ENCODE measurements around the gene SCNN1A. TPM values are rescaled to one million over a fixed set of nuclear protein-coding genes. Genes with fewer than 3 reads are reported as not detected.

SCNN1A gene
- total RNA-seq, 1 donor from 2014 or later = 0.05 TPM

GRCh38 chr12:6394398-6394797 is 19.0 kb upstream of the SCNN1A start:
- intact Hi-C loops (cut with micrococcal nuclease) = no loop called here
- no peak overlapping the region for H3K27ac Mint-ChIP-seq
- H3K9me3 Mint-ChIP-seq = no peaks in the 10 kb centered on the region
- no peak for DNase-seq (ENCODE audit: low spot score)
- H3K4me1 Mint-ChIP-seq (ENCODE audit: low read depth) = no peaks in the 10 kb centered on the region
- H3K4me3 Mint-ChIP-seq = no peak overlapping the region
- peaks cover 11% of the 10 kb centered on the region for H3K27me3 Mint-ChIP-seq (ENCODE audit: insufficient read depth)
- no peaks in the 10 kb centered on the region for H3K36me3 Mint-ChIP-seq (ENCODE audit: low read depth)

GRCh38 chr12:6393109-6393508 is 17.7 kb upstream of the SCNN1A start:
- Mint-ChIP-seq H3K27me3 (ENCODE audit: insufficient read depth) (peaks cover 12% of the 10 kb centered on the region), H3K36me3 (ENCODE audit: low read depth) (no peaks in the 10 kb centered on the region), H3K4me1 (ENCODE audit: low read depth) (no peaks in the 10 kb centered on the region), H3K9me3 (no peaks in the 10 kb centered on the region), H3K4me3 (no peak overlapping the region), H3K27ac (no peak overlapping the region)
- intact Hi-C loops (cut with micrococcal nuclease) = no loop called here
- DNase-seq (ENCODE audit: low spot score) = no peak

DNA sequence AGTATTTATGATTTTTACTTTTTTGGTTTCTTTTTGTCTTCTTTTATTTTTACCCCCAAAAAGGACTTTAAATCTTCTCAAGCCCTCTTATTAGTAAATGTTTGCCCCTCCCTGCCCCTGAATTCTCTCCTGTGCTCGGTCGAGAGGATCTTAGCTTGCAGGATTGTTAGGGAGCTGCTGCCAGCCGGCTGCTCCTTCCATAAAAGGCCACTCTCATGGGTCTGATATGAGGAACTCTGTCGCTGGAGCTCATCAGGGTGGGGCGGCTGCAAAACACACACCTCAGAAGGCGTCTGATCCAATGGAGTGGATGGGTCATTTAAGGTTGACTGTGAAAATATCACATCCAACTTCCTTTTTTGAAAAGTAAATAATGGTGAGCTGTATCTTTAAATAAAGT is 17.1 kb upstream of the SCNN1A start:
- Mint-ChIP-seq H3K36me3 (ENCODE audit: low read depth) (no peaks in the 10 kb centered on the region), H3K4me1 (ENCODE audit: low read depth) (no peaks in the 10 kb centered on the region), H3K9me3 (no peaks in the 10 kb centered on the region), H3K4me3 (no peak overlapping the region), H3K27ac (no peak overlapping the region), H3K27me3 (ENCODE audit: insufficient read depth) (peaks cover 16% of the 10 kb centered on the region)
- intact Hi-C loops (cut with micrococcal nuclease) = no loop called here
- DNase-seq (ENCODE audit: low spot score) = no peak

- no peak for DNase-seq (ENCODE audit: low spot score)
- H3K27ac Mint-ChIP-seq = no peak overlapping the region
- no peaks in the 10 kb centered on the region for H3K36me3 Mint-ChIP-seq (ENCODE audit: low read depth)
- H3K9me3 Mint-ChIP-seq = no peaks in the 10 kb centered on the region
- intact Hi-C loops (cut with micrococcal nuclease) = no loop called here
- H3K4me1 Mint-ChIP-seq (ENCODE audit: low read depth) = no peaks in the 10 kb centered on the region
- H3K4me3 Mint-ChIP-seq = no peak overlapping the region
- H3K27me3 Mint-ChIP-seq (ENCODE audit: insufficient read depth) = peaks cover 20% of the 10 kb centered on the region
Observed at GRCh38 chr12:6391013-6391412, 15.7 kb upstream of the SCNN1A start.

GRCh38 chr12:6390084-6390799 is 14.9 kb upstream of the SCNN1A start:
- no peaks in the 10 kb centered on the region for H3K4me1 Mint-ChIP-seq (ENCODE audit: low read depth)
- intact Hi-C loops (cut with micrococcal nuclease) = no loop called here
- no peaks in the 10 kb centered on the region for H3K9me3 Mint-ChIP-seq
- no peaks in the 10 kb centered on the region for H3K36me3 Mint-ChIP-seq (ENCODE audit: low read depth)
- H3K27me3 Mint-ChIP-seq (ENCODE audit: insufficient read depth) = peaks cover 15% of the 10 kb centered on the region
- H3K27ac Mint-ChIP-seq = no peak overlapping the region
- DNase-seq (ENCODE audit: low spot score) = no peak
- no peak overlapping the region for H3K4me3 Mint-ChIP-seq

DNA sequence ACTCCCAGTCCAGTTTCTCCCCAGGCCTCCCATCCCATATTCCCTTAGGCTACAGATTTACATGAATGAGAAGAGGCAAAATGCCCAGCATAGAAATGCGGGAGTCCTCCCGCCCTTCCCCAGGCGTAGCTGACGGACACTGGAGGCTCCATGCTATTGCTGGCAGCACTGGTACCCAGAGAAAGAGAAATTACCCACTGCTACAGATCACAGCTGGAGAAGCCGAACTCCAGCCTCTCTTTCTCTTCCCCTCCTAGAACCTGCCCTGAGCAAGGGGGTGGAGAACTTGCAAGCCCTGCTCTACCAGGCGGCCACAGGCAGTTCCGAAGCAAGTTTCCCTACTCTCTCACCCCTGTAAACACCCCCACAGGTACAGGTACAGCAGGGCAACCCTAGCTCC is 12.2 kb upstream of the SCNN1A start:
- no peak overlapping the region for H3K4me3 Mint-ChIP-seq

DNA sequence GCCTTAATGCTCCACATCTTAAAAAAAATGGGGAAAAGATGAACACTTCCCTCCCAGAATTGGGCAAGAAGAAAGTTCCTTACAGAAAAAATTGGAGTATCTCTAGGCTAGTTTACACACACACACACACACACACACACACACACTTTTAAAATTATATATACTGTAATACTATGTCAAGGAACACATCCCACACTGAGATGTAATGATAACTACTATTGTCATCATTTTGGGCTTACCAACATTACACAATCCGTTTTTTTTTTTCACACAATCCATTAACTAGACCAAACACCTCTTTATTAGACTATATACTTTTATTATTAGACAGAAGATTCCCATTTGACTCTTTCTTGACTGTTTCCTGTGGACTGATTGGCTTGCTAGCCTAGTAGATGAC is 11.1 kb upstream of the SCNN1A start:
- H3K36me3 Mint-ChIP-seq (ENCODE audit: low read depth) = no peaks in the 10 kb centered on the region
- no peak overlapping the region for H3K27ac Mint-ChIP-seq
- peaks cover 36% of the 10 kb centered on the region for H3K27me3 Mint-ChIP-seq (ENCODE audit: insufficient read depth)
- intact Hi-C loops (cut with micrococcal nuclease) = no loop called here
- no peaks in the 10 kb centered on the region for H3K4me1 Mint-ChIP-seq (ENCODE audit: low read depth)
- H3K4me3 Mint-ChIP-seq = no peak overlapping the region
- H3K9me3 Mint-ChIP-seq = no peaks in the 10 kb centered on the region
- DNase-seq (ENCODE audit: low spot score) = no peak

More for the DNA sequence above, 12.2 kb upstream of the SCNN1A start:
- Mint-ChIP-seq H3K9me3 (no peaks in the 10 kb centered on the region), H3K36me3 (ENCODE audit: low read depth) (no peaks in the 10 kb centered on the region), H3K27ac (no peak overlapping the region), H3K4me1 (ENCODE audit: low read depth) (no peaks in the 10 kb centered on the region), H3K27me3 (ENCODE audit: insufficient read depth) (peaks cover 27% of the 10 kb centered on the region)
- no peak for DNase-seq (ENCODE audit: low spot score)
- intact Hi-C loops (cut with micrococcal nuclease) = no loop called here

DNA sequence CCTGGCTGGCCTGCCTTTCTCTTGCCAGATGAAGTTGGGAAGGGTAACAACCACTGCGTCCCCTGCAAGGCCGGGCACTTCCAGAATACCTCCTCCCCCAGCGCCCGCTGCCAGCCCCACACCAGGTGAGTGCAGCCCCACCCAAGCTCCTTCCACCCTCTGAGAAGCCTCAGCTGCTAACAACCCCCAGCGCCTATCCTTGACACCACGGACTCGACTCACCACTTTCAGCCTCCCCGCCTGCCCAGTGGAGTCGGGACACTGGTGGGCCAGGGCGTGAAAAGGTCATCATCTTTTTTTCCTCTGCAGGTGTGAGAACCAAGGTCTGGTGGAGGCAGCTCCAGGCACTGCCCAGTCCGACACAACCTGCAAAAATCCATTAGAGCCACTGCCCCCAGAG is 10.7 kb upstream of the SCNN1A start:
- no peak overlapping the region for H3K27ac Mint-ChIP-seq
- H3K36me3 Mint-ChIP-seq (ENCODE audit: low read depth) = no peaks in the 10 kb centered on the region
- intact Hi-C loops (cut with micrococcal nuclease) = no loop called here
- peaks cover 40% of the 10 kb centered on the region for H3K27me3 Mint-ChIP-seq (ENCODE audit: insufficient read depth)
- no peak for DNase-seq (ENCODE audit: low spot score)
- no peak overlapping the region for H3K4me3 Mint-ChIP-seq
- H3K9me3 Mint-ChIP-seq = no peaks in the 10 kb centered on the region
- no peaks in the 10 kb centered on the region for H3K4me1 Mint-ChIP-seq (ENCODE audit: low read depth)

DNA sequence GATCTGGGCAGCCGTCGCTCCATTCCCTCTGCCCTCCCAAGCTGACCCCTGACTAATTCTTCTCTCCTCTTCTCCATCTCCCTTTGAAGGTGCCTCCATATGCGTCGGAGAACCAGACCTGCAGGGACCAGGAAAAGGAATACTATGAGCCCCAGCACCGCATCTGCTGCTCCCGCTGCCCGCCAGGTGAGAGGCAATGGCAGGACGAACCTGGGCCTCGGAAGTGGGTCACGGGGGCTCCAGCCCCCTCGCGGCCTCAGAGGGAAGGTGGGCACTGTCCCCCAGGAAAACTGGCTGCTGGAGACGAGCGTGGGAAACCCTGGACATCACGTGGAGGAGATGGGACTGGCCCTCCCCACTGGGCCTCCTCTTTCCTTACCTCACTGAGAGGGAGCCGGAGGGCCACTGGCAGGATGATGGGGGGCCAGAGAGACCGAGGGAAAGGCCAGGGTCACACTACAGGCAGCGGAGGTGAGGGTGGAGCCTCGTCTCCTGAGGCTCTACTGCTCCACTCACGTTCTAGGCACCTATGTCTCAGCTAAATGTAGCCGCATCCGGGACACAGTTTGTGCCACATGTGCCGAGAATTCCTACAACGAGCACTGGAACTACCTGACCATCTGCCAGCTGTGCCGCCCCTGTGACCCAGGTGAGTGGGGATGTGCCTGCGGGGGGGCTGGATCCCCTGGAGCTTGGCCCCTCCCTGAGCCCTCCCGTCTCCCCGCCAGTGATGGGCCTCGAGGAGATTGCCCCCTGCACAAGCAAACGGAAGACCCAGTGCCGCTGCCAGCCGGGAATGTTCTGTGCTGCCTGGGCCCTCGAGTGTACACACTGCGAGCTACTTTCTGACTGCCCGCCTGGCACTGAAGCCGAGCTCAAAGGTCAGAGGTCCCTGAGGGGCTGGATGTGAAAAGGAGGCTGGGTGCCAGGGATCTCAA is 9.4 kb upstream of the SCNN1A start:
- peaks cover 40% of the 10 kb centered on the region for H3K27me3 Mint-ChIP-seq (ENCODE audit: insufficient read depth)
- H3K4me1 Mint-ChIP-seq (ENCODE audit: low read depth) = no peaks in the 10 kb centered on the region
- no peaks in the 10 kb centered on the region for H3K36me3 Mint-ChIP-seq (ENCODE audit: low read depth)
- no peak overlapping the region for H3K4me3 Mint-ChIP-seq
- intact Hi-C loops (cut with micrococcal nuclease) = no loop called here
- no peak overlapping the region for H3K27ac Mint-ChIP-seq
- no peaks in the 10 kb centered on the region for H3K9me3 Mint-ChIP-seq
- DNase-seq (ENCODE audit: low spot score) = no peak

DNA sequence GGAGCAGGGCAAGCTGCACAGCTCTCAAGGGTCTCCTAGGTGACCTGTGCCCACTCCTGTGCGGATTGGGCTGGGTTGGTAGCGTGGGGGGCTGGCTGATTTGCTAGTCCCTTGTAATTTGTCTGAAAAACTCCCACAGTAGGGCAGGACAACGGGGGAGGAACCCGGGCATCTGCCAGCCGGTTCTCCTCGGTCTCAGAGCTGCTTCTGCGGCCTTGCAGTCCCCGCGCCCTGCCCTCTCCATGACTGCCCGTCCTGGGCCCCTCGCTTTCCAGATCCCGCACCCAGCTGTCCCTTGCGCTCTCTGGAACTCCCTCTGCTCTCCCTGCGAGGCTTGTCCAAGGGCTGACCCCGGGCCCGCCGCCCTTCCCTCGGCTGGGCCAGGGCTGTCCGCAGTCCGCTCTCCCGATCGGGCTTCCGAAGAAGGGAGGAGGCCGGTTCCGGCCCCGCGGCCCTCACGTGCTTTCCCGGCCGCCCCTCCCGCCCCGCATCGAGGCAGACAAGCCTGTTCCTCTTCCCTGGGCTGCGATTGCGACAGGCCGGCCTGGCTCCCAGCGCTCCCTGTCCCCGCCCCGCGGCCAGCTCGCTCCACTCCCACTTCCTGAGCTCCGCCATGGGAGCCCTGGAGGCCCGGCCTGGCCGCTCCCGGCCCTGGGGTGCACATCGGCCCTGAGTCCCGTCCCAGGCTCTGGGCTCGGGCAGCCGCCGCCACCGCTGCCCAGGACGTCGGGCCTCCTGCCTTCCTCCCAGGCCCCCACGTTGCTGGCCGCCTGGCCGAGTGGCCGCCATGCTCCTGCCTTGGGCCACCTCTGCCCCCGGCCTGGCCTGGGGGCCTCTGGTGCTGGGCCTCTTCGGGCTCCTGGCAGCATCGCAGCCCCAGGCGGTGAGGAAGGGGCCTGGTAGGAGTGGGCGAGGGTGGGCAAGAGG is 8.5 kb upstream of the SCNN1A start, which contains the start of gene LTBR:
LTBR (plus strand) TSS at position 591 of the 927 bp plus-strand sequence; CDS start at position 788, 197 bp downstream.
- Mint-ChIP-seq H3K4me3 (no peak within 1 kb of the TSS), H3K9me3 (no peaks in the 10 kb centered on the region), H3K27ac (no peak within 1 kb of the TSS), H3K27me3 (ENCODE audit: insufficient read depth) (peaks cover 39% of the 10 kb centered on the region), H3K4me1 (ENCODE audit: low read depth) (no peaks in the 10 kb centered on the region), H3K36me3 (ENCODE audit: low read depth) (no peaks in the 10 kb centered on the region)
- intact Hi-C loops (cut with micrococcal nuclease) = no loop called here
- no peak for DNase-seq (ENCODE audit: low spot score)

GRCh38 chr12:6382982-6383381 is 7.6 kb upstream of the SCNN1A start:
- DNase-seq (ENCODE audit: low spot score) = no peak
- Mint-ChIP-seq H3K27me3 (ENCODE audit: insufficient read depth) (peaks cover 34% of the 10 kb centered on the region), H3K4me3 (no peak overlapping the region), H3K36me3 (ENCODE audit: low read depth) (no peaks in the 10 kb centered on the region), H3K9me3 (no peaks in the 10 kb centered on the region), H3K27ac (no peak overlapping the region), H3K4me1 (ENCODE audit: low read depth) (no peaks in the 10 kb centered on the region)
- intact Hi-C loops (cut with micrococcal nuclease) = no loop called here

DNA sequence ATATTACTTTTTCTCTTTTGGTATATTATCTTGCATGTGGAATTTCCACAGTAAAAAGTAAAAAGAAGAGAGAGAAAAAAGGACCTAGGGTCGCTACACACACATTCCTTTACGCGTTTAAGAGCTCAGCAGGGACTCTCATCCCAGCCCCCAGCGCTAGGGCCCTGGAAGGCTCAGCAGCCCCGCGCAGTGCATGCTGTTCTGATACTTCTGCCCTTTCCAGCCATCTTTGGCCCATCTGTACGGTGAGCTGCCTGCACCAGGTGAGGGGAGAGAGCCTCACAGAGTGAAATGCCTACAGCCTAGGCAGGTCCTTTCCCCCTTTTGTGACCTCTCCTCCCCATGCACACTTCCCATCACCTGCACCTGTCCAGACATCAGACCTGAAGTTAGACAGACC is 7.0 kb upstream of the SCNN1A start:
- intact Hi-C loops (cut with micrococcal nuclease) = no loop called here
- H3K4me1 Mint-ChIP-seq (ENCODE audit: low read depth) = no peaks in the 10 kb centered on the region

More for the DNA sequence above, 7.0 kb upstream of the SCNN1A start:
- no peak for DNase-seq (ENCODE audit: low spot score)
- Mint-ChIP-seq H3K4me3 (no peak overlapping the region), H3K27me3 (ENCODE audit: insufficient read depth) (peaks cover 30% of the 10 kb centered on the region), H3K9me3 (no peaks in the 10 kb centered on the region), H3K36me3 (ENCODE audit: low read depth) (no peaks in the 10 kb centered on the region), H3K27ac (no peak overlapping the region)

Measured in activated T-helper 1 cell treated with anti-CD3 and anti-CD28 coated beads, Interleukin-12 subunit alpha, Interleukin-12 subunit beta, Interleukin-2, Interleukin-4 antibody, amounts not matched to agents 30 ng/mL and 10 ng/mL and 1 ng/mL, durations not matched to agents 14 hours and 24 hours and 36 hours (primary cell).